SK-N-SH (cell line): Measurements from ENCODE around the gene DSCAM. TPM values are rescaled to one million over a fixed set of nuclear protein-coding genes. Genes with fewer than 3 reads are reported as not detected.

Experiments used
- CTCF ChIA-PET: fragments of 300-600, 350-600 bp; formaldehyde crosslinking; extraction: SDS; loops from one replicate; lab custom pipeline; 2021; lab: Yijun Ruan, JAX
- POLR2A ChIA-PET: fragments of 350-600 bp; sonication (Branson Sonifier 250); formaldehyde crosslinking; extraction: SDS; loops from one replicate; lab custom pipeline; 2020; ENCODE audit warnings: antibody characterized with exemption, inconsistent platforms; lab: Yijun Ruan, JAX
- DNase-seq: peaks from one replicate; pipeline ENCODE4 v3.0.0; 2012
- H2AFZ ChIP-seq: fragments of 200-600 bp; sonication (generic); 2 replicates; pipeline ENCODE4 v1.8.1; 2016; ENCODE audit warnings: antibody characterized with exemption, mild to moderate bottlenecking, low read depth
- H3F3A ChIP-seq: fragments of 200-600 bp; sonication (generic); replicated peaks from 2 replicates; pipeline ENCODE3; 2016; ENCODE audit warnings: antibody characterized with exemption, mild to moderate bottlenecking; ENCODE audit not compliant: insufficient read depth
- H3K27ac ChIP-seq, 2 experiments: fragments of 200-500 bp in 1 of 2; fragments of 200-600 bp in 1 of 2; sonication (Bioruptor generic) in 1 of 2; sonication (generic), shearing (Covaris generic) in 1 of 2; 2 replicates each; pipeline versions ENCODE4 v1.5.1 to v1.6.1; 2014 to 2016; ENCODE audit warnings: low read depth in 2 of 2, inconsistent platforms in 1 of 2, low read length in 1 of 2, mild to moderate bottlenecking in 1 of 2, mixed read lengths in 1 of 2
- H3K27me3 ChIP-seq: fragments of 200-600 bp; sonication (generic), shearing (Covaris generic); 2 replicates; pipeline ENCODE4 v1.6.1; 2016; ENCODE audit warnings: mixed run types; ENCODE audit not compliant: insufficient read depth
- H3K36me3 ChIP-seq, 2 experiments: fragments of 200-500 bp in 1 of 2; fragments of 200-600 bp in 1 of 2; sonication (Bioruptor generic) in 1 of 2; sonication (generic) in 1 of 2; replicated peaks in 1 of 2; 2 replicates each; pipeline versions ENCODE3 to v1.5.1; 2014 to 2016; ENCODE audit warnings: low read length in 1 of 2, mild to moderate bottlenecking in 1 of 2; ENCODE audit not compliant: insufficient read depth in 2 of 2, control insufficient read depth in 1 of 2
- H3K4me1 ChIP-seq, 2 experiments: fragments of 200-500 bp in 1 of 2; fragments of 200-600 bp in 1 of 2; sonication (Bioruptor generic) in 1 of 2; sonication (generic), shearing (Covaris generic) in 1 of 2; 2 replicates each; pipeline versions ENCODE4 v1.5.1 to v1.6.1; 2014 to 2016; ENCODE audit warnings: low read depth in 1 of 2, low read length in 1 of 2, mixed run types in 1 of 2; ENCODE audit not compliant: insufficient read depth in 2 of 2, control insufficient read depth in 1 of 2
- H3K4me2 ChIP-seq: fragments of 200-600 bp; sonication (generic), shearing (Covaris generic); 2 replicates; pipeline ENCODE4 v1.6.1; 2017; ENCODE audit warnings: mixed run types
- H3K4me3 ChIP-seq, 2 experiments: fragments of 200-500 bp in 1 of 2; fragments of 200-600 bp in 1 of 2; sonication (Bioruptor generic) in 1 of 2; sonication (generic), shearing (Covaris generic) in 1 of 2; 2 replicates each; pipeline versions ENCODE4 v1.5.1 to v1.8.1; 2014 to 2016; ENCODE audit warnings: low read depth in 2 of 2, inconsistent platforms in 1 of 2, low read length in 1 of 2, mild to moderate bottlenecking in 1 of 2, mixed read lengths in 1 of 2, moderate library complexity in 1 of 2
- H3K79me2 ChIP-seq: fragments of 200-600 bp; sonication (generic); 2 replicates; pipeline ENCODE4 v1.8.1; 2017; ENCODE audit warnings: mild to moderate bottlenecking; ENCODE audit not compliant: insufficient read depth
- H3K9ac ChIP-seq: fragments of 200-600 bp; sonication (generic); 2 replicates; pipeline ENCODE4 v1.6.1; 2017; ENCODE audit warnings: mixed run types
- H3K9me2 ChIP-seq: fragments of 200-600 bp; sonication (generic); 2 replicates; pipeline ENCODE4 v1.6.1; 2017; ENCODE audit warnings: mixed run types
- H3K9me3 ChIP-seq: fragments of 200-600 bp; sonication (generic); 2 replicates; pipeline ENCODE4 v1.6.1; 2017; ENCODE audit warnings: mixed run types, mild to moderate bottlenecking, moderate library complexity
- H4K20me1 ChIP-seq: fragments of 200-600 bp; sonication (generic); 2 replicates; pipeline ENCODE4 v1.6.1; 2017; ENCODE audit warnings: mild to moderate bottlenecking, mixed run types; ENCODE audit not compliant: insufficient read depth
- CHD2 ChIP-seq: fragments of 150-350 bp; IDR thresholded peaks from 2 replicates; pipeline ENCODE4 v1.6.1; 2018; ENCODE audit warnings: low read length; ENCODE audit not compliant: partially characterized antibody
- ELF1 ChIP-seq: IDR thresholded peaks from 2 replicates; pipeline ENCODE4 v1.4.0; 2012
- EP300 ChIP-seq, 2 experiments: IDR thresholded peaks; 2 replicates each; pipeline versions ENCODE4 v1.4.0 to v1.6.1; 2012; ENCODE audit warnings: borderline replicate concordance in 1 of 2, low read depth in 1 of 2, low read length in 1 of 2
- FOXJ3 ChIP-seq: sonication (generic); formaldehyde crosslinking; IDR thresholded peaks from 2 replicates; pipeline ENCODE4 v1.5.1; 2020; ENCODE audit warnings: mild to moderate bottlenecking, missing genetic modification reagents
- FOXM1 ChIP-seq: IDR thresholded peaks from 2 replicates; pipeline ENCODE4 v1.4.0; 2012; ENCODE audit warnings: low read depth, mild to moderate bottlenecking
- GABPA ChIP-seq: IDR thresholded peaks from 2 replicates; pipeline ENCODE4 v1.4.0; 2012; ENCODE audit warnings: low read depth, mild to moderate bottlenecking
- GATA2 ChIP-seq: sonication (generic); formaldehyde crosslinking; IDR thresholded peaks from 2 replicates; pipeline ENCODE4 v1.5.0; 2020; ENCODE audit warnings: mild to moderate bottlenecking, missing genetic modification reagents
- JUND ChIP-seq: IDR thresholded peaks from 2 replicates; pipeline ENCODE4 v1.4.0; 2012
- MEF2A ChIP-seq: IDR thresholded peaks from 2 replicates; pipeline ENCODE4 v1.4.0; 2012; ENCODE audit warnings: low read depth, borderline replicate concordance
- NFIC ChIP-seq: IDR thresholded peaks from 2 replicates; pipeline ENCODE4 v1.4.0; 2012; ENCODE audit warnings: borderline replicate concordance
- RAD21 ChIP-seq: IDR thresholded peaks from 2 replicates; pipeline ENCODE4 v1.6.1; 2012; ENCODE audit warnings: mild to moderate bottlenecking, low read length
- RCOR1 ChIP-seq: fragments of 150-350 bp; IDR thresholded peaks from 2 replicates; pipeline ENCODE4 v1.6.1; 2017; ENCODE audit warnings: antibody characterized with exemption, low read length
- SIN3A ChIP-seq: IDR thresholded peaks from 2 replicates; pipeline ENCODE4 v1.6.1; 2012; ENCODE audit warnings: low read depth, mild to moderate bottlenecking, low read length, moderate library complexity, borderline replicate concordance
- SMC3 ChIP-seq: IDR thresholded peaks from 2 replicates; pipeline ENCODE4 v1.6.1; 2012; ENCODE audit warnings: low read depth, low read length, improper control_type of control experiment
- TAF1 ChIP-seq: IDR thresholded peaks from 2 replicates; pipeline ENCODE4 v1.6.1; 2012; ENCODE audit warnings: low read depth, mild to moderate bottlenecking, low read length, moderate library complexity, borderline replicate concordance
- TCF12 ChIP-seq: IDR thresholded peaks from 2 replicates; pipeline ENCODE4 v1.4.0; 2012
- TEAD4 ChIP-seq: IDR thresholded peaks from 2 replicates; pipeline ENCODE4 v1.4.0; 2012; ENCODE audit warnings: mild to moderate bottlenecking, borderline replicate concordance; ENCODE audit not compliant: insufficient read depth
- WGBS: methylation state at CpG from one replicate; pipeline ENCODE4 v1.1.6; 2017; ENCODE audit warnings: low lambda C conversion rate; 5-methylcytosine and 5-hydroxymethylcytosine counted together
- polyA plus RNA-seq, 3 experiments: library from polyadenylated mRNA; depleted of rRNA; stranded (reverse); fragments of >200 nt; gene quantifications; 2 replicates each; pipeline ENCODE4 v1.2.3, GENCODE V29; 2012
- TF ChIP-seq, protein P1 (sequence below): IDR thresholded peaks from 2 replicates; pipeline ENCODE4; 2012
- TF ChIP-seq, protein P2 (sequence below): IDR thresholded peaks from 2 replicates; pipeline ENCODE4 v1.4.0; 2012; ENCODE audit warnings: low read depth, borderline replicate concordance
- TF ChIP-seq, protein P3 (sequence below): IDR thresholded peaks from 2 replicates; pipeline ENCODE4 v1.6.1; 2012; ENCODE audit warnings: mild to moderate bottlenecking, low read depth, low read length, moderate library complexity

The DSCAM gene
- polyA plus RNA-seq, 1 of the 3 experiments (the other 2 are of a cell fraction) = not detected

DNA sequence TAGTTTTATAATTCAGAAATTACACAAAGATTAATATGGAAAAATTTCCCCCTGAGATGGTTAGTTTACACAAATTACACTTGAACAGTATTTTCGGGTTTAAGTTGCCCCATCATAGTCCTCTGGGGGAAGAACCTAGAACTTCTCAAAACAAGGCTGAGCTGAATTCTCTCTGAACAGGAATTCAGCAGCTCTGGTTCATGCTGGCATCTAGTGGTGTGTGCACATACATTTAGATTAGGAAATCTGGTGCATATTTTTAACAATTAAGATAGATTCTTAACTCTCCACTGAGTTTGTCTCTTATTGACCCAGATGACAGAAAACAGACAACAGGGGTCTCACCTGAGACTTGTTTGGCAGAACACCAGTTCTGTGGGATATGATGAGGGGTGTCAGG lies 410.7 kb downstream of the DSCAM start:
- H2AFZ ChIP-seq = no peak overlapping the region
- no peak for DNase-seq
- H3F3A ChIP-seq = no peaks in the 10 kb centered on the region
- no peaks in the 10 kb centered on the region for H3K9me2 ChIP-seq
- 0 out of 2 replicates have a peak, but pooled peaks cover 4% of the 10 kb centered on the region for H3K9me3 ChIP-seq
- no peak overlapping the region for H3K9ac ChIP-seq
- no peaks in the 10 kb centered on the region for H3K79me2 ChIP-seq
- CTCF ChIA-PET = interaction anchor here (0.7 to 2.8 kb wide), 4 partner anchors 13 to 292 kb away, joined by 3 to 11 read pairs (median 4); no protein-coding TSS in a partner anchor
- H3K4me2 ChIP-seq = no peak overlapping the region
- H3K27me3 ChIP-seq = no peaks in the 10 kb centered on the region
- no peak overlapping the region for H3K4me3 ChIP-seq
- peak; percentile 51; the same call in 1 of the 2 replicates for TF ChIP-seq RAD21
- no peak for TF ChIP-seq FOXJ3 (CRISPR knock-in tag)
- no peak for TF ChIP-seq SMC3
- TF ChIP-seq, protein P1, sequence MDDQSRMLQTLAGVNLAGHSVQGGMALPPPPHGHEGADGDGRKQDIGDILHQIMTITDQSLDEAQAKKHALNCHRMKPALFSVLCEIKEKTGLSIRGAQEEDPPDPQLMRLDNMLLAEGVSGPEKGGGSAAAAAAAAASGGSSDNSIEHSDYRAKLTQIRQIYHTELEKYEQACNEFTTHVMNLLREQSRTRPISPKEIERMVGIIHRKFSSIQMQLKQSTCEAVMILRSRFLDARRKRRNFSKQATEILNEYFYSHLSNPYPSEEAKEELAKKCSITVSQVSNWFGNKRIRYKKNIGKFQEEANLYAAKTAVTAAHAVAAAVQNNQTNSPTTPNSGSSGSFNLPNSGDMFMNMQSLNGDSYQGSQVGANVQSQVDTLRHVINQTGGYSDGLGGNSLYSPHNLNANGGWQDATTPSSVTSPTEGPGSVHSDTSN = no peak
- no peak for TF ChIP-seq RCOR1
- TF ChIP-seq CHD2 = no peak
- POLR2A ChIA-PET = no interaction called here
- no peak overlapping the region for H3K27ac ChIP-seq
- H4K20me1 ChIP-seq = no peaks in the 10 kb centered on the region
- no peaks in the 10 kb centered on the region; a peak in 1 of 4 replicates for H3K4me1 ChIP-seq
- WGBS = 9% methylated on average over 1 of the region's 1 CpG
- no peaks in the 10 kb centered on the region for H3K36me3 ChIP-seq

DNA sequence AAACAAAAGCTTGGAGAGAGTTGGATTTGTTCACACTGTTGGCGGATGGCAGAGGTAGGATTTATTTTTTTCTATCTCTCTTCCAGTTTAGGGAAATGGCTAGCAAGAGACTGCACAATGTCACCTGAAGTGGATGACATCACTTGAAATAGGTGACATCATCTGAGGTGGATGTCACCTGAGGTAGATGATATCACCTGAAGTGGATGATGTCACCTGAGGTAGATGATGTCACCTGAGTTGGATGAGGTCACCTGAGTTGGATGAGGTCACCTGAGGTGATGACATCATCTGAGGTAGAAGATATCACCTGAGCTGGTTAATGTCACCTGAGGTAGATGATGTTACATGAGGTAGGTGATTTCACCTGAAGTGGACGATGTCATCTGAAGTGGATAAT lies 413.4 kb downstream of the DSCAM start:
- Histone ChIP-seq H3K9me2 (no peaks in the 10 kb centered on the region), H3K9ac (no peak overlapping the region), H3F3A (no peaks in the 10 kb centered on the region), H3K4me3 (no peak overlapping the region), H3K9me3 (0 out of 2 replicates have a peak, but pooled peaks cover 4% of the 10 kb centered on the region), H3K27me3 (no peaks in the 10 kb centered on the region), H3K27ac (no peak overlapping the region), H3K4me2 (no peak overlapping the region), H3K79me2 (no peaks in the 10 kb centered on the region), H2AFZ (no peak overlapping the region), H3K36me3 (no peaks in the 10 kb centered on the region), H3K4me1 (no peaks in the 10 kb centered on the region; a peak in 1 of 4 replicates), H4K20me1 (no peaks in the 10 kb centered on the region)
- POLR2A ChIA-PET = no interaction called here
- DNase-seq = no peak
- CTCF ChIA-PET = interaction anchor here (1.0 to 1.8 kb wide), 4 partner anchors 9 to 290 kb away, joined by 3 to 7 read pairs (median 3); no protein-coding TSS in a partner anchor
- WGBS = 33% methylated on average over 2 of the region's 2 CpGs
- TF ChIP-seq, protein P2, sequence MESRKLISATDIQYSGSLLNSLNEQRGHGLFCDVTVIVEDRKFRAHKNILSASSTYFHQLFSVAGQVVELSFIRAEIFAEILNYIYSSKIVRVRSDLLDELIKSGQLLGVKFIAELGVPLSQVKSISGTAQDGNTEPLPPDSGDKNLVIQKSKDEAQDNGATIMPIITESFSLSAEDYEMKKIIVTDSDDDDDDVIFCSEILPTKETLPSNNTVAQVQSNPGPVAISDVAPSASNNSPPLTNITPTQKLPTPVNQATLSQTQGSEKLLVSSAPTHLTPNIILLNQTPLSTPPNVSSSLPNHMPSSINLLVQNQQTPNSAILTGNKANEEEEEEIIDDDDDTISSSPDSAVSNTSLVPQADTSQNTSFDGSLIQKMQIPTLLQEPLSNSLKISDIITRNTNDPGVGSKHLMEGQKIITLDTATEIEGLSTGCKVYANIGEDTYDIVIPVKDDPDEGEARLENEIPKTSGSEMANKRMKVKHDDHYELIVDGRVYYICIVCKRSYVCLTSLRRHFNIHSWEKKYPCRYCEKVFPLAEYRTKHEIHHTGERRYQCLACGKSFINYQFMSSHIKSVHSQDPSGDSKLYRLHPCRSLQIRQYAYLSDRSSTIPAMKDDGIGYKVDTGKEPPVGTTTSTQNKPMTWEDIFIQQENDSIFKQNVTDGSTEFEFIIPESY = no peak
- TF ChIP-seq SIN3A (no peak), MEF2A (no peak), CHD2 (no peak), FOXM1 (no peak), EP300 (IDR thresholded peaks at IDR 0.05; ENCODE audit: borderline replicate concordance in 1 of 2, low read depth in 1 of 2, low read length in 1 of 2) (no peak), NFIC (no peak), TAF1 (no peak), GABPA (no peak), ELF1 (no peak), GATA2 (CRISPR knock-in tag) (no peak), RAD21 (no peak), JUND (no peak), TEAD4 (no peak), TCF12 (no peak)
- TF ChIP-seq, protein P1 = no peak
- TF ChIP-seq, protein P3, sequence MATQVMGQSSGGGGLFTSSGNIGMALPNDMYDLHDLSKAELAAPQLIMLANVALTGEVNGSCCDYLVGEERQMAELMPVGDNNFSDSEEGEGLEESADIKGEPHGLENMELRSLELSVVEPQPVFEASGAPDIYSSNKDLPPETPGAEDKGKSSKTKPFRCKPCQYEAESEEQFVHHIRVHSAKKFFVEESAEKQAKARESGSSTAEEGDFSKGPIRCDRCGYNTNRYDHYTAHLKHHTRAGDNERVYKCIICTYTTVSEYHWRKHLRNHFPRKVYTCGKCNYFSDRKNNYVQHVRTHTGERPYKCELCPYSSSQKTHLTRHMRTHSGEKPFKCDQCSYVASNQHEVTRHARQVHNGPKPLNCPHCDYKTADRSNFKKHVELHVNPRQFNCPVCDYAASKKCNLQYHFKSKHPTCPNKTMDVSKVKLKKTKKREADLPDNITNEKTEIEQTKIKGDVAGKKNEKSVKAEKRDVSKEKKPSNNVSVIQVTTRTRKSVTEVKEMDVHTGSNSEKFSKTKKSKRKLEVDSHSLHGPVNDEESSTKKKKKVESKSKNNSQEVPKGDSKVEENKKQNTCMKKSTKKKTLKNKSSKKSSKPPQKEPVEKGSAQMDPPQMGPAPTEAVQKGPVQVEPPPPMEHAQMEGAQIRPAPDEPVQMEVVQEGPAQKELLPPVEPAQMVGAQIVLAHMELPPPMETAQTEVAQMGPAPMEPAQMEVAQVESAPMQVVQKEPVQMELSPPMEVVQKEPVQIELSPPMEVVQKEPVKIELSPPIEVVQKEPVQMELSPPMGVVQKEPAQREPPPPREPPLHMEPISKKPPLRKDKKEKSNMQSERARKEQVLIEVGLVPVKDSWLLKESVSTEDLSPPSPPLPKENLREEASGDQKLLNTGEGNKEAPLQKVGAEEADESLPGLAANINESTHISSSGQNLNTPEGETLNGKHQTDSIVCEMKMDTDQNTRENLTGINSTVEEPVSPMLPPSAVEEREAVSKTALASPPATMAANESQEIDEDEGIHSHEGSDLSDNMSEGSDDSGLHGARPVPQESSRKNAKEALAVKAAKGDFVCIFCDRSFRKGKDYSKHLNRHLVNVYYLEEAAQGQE = no peak
